Liver (tissue), 9 donors: ENCODE data around the gene BRD1. TPM values are rescaled to one million over a fixed set of nuclear protein-coding genes. Genes with fewer than 3 reads are reported as not detected.

Experiments
- DNase-seq: peaks from one replicate; pipeline ENCODE4 v3.0.0-alpha.2; 2017; ENCODE audit warnings: low spot score
- H3K27ac ChIP-seq, 2 donors: one replicate each; pipeline ENCODE4 v1.7.0; 2013; ENCODE audit warnings: inconsistent platforms in 2 of 2, low read length in 2 of 2, control low read depth in 1 of 2, low read depth in 1 of 2, mild to moderate bottlenecking in 1 of 2
- H3K27me3 ChIP-seq, 4 donors: one replicate each; pipeline versions ENCODE4 v1.6.1 to v1.7.0; 2013; ENCODE audit warnings: low read length in 3 of 4, inconsistent platforms in 1 of 4, mild to moderate bottlenecking in 1 of 4, moderate library complexity in 1 of 4; ENCODE audit not compliant: control insufficient read depth in 4 of 4, insufficient read depth in 4 of 4
- H3K36me3 ChIP-seq, 4 donors: one replicate each; pipeline versions ENCODE4 v1.6.1 to v1.7.0; 2013; ENCODE audit warnings: low read length in 3 of 4, mild to moderate bottlenecking in 3 of 4, low read depth in 1 of 4, moderate library complexity in 1 of 4; ENCODE audit not compliant: control insufficient read depth in 4 of 4, insufficient read depth in 3 of 4
- H3K4me1 ChIP-seq, 4 donors: one replicate each; pipeline versions ENCODE4 v1.6.1 to v1.7.0; 2013; ENCODE audit warnings: low read length in 3 of 4, mild to moderate bottlenecking in 3 of 4, moderate library complexity in 1 of 4; ENCODE audit not compliant: control insufficient read depth in 4 of 4, insufficient read depth in 4 of 4
- H3K4me3 ChIP-seq, 3 donors: one replicate each; pipeline versions ENCODE4 v1.6.1 to v1.7.0; 2013; ENCODE audit warnings: low read length in 3 of 3, control low read depth in 1 of 3, low read depth in 1 of 3, mild to moderate bottlenecking in 1 of 3
- H3K9ac ChIP-seq, 2 donors: one replicate each; pipeline ENCODE4 v1.7.0; 2013; ENCODE audit warnings: low read length in 2 of 2, mild to moderate bottlenecking in 2 of 2, moderate library complexity in 2 of 2, control low read depth in 1 of 2, low read depth in 1 of 2
- H3K9me3 ChIP-seq, 4 donors: one replicate each; pipeline versions ENCODE4 v1.6.1 to v1.7.0; 2013; ENCODE audit warnings: low read length in 3 of 4; ENCODE audit not compliant: control insufficient read depth in 4 of 4
- EGR1 ChIP-seq, 2 donors: IDR thresholded peaks; 2 replicates each; pipeline ENCODE4 v1.6.1; 2016 to 2018; ENCODE audit warnings: antibody characterized with exemption in 2 of 2, low read depth in 2 of 2
- FOXA1 ChIP-seq: IDR thresholded peaks from 2 replicates; pipeline ENCODE4 v1.6.1; 2016; ENCODE audit warnings: antibody characterized with exemption
- FOXA2 ChIP-seq: IDR thresholded peaks from 2 replicates; pipeline ENCODE4 v1.6.1; 2016; ENCODE audit warnings: antibody characterized with exemption
- GABPA ChIP-seq, 2 donors: IDR thresholded peaks in 1 of 2; conservative IDR thresholded peaks in 1 of 2; 2 replicates each; pipeline ENCODE4 v1.6.1; 2016; ENCODE audit warnings: antibody characterized with exemption in 2 of 2, mild to moderate bottlenecking in 1 of 2, moderate library complexity in 1 of 2
- HNF4A ChIP-seq, 2 donors: conservative IDR thresholded peaks; 2 replicates each; pipeline ENCODE4 v1.6.1; 2016; ENCODE audit warnings: antibody characterized with exemption in 2 of 2, mild to moderate bottlenecking in 2 of 2
- HNF4G ChIP-seq: IDR thresholded peaks from 2 replicates; pipeline ENCODE4 v1.6.1; 2016; ENCODE audit warnings: antibody characterized with exemption
- JUND ChIP-seq, 2 donors: IDR thresholded peaks; 2 replicates each; pipeline ENCODE4 v1.6.1; 2016; ENCODE audit warnings: antibody characterized with exemption in 2 of 2
- NR2F2 ChIP-seq: IDR thresholded peaks from 2 replicates; pipeline ENCODE4 v1.6.1; 2016; ENCODE audit warnings: antibody characterized with exemption
- RAD21 ChIP-seq, 2 donors: IDR thresholded peaks; 2 replicates each; pipeline ENCODE4 v1.6.1; 2016; ENCODE audit warnings: antibody characterized with exemption in 2 of 2, mild to moderate bottlenecking in 2 of 2
- SP1 ChIP-seq: IDR thresholded peaks from 2 replicates; pipeline ENCODE4 v1.6.1; 2018; ENCODE audit warnings: antibody characterized with exemption, mild to moderate bottlenecking
- YY1 ChIP-seq: IDR thresholded peaks from 2 replicates; pipeline ENCODE4 v1.6.1; 2016; ENCODE audit warnings: antibody characterized with exemption, mild to moderate bottlenecking
- WGBS: extraction: QIAGEN DNeasy Blood & Tissue Kit; methylation state at CpG from one replicate; pipeline ENCODE4 v1.1.7; 2013; 5-methylcytosine and 5-hydroxymethylcytosine counted together
- polyA plus RNA-seq, 2 donors: library from polyadenylated mRNA; stranded (reverse) in 1 of 2; unstranded in 1 of 2; fragments of 200-250 nt in 1 of 2; fragments of >200 nt in 1 of 2; fragmentation: Nextera tagmentation in 1 of 2; extraction: Ambion mirVana in 1 of 2; gene quantifications; one replicate each; pipeline versions ENCODE4 v1.2.1 to v1.2.3, GENCODE V29; 2013 to 2015
- total RNA-seq, 2 donors: library from RNA; depleted of rRNA; stranded (reverse); fragments of >200 nt; gene quantifications; one replicate each; pipeline ENCODE4 v1.2.3, GENCODE V29; 2014
- TF ChIP-seq, protein P1 (sequence below): IDR thresholded peaks from 2 replicates; pipeline ENCODE4 v1.6.1; 2016; ENCODE audit warnings: antibody characterized with exemption
- TF ChIP-seq, protein P2 (sequence below): IDR thresholded peaks from 2 replicates; pipeline ENCODE4 v1.6.1; 2016; ENCODE audit warnings: antibody characterized with exemption
- TF ChIP-seq, protein P3 (sequence below): IDR thresholded peaks from 2 replicates; pipeline ENCODE4 v1.6.1; 2016; ENCODE audit warnings: antibody characterized with exemption, mild to moderate bottlenecking
- TF ChIP-seq, protein P4 (sequence below): IDR thresholded peaks from 2 replicates; pipeline ENCODE4 v1.6.1; 2016; ENCODE audit warnings: antibody characterized with exemption
- donor health status: healthy.
- donor health status: healthy.
- donor health status: healthy.
- donor health status: healthy.
- donor health status: healthy.

BRD1 gene
- total and polyA plus RNA-seq, 4 donors, result 3.3 to 20.7 (median 11.6) TPM

DNA sequence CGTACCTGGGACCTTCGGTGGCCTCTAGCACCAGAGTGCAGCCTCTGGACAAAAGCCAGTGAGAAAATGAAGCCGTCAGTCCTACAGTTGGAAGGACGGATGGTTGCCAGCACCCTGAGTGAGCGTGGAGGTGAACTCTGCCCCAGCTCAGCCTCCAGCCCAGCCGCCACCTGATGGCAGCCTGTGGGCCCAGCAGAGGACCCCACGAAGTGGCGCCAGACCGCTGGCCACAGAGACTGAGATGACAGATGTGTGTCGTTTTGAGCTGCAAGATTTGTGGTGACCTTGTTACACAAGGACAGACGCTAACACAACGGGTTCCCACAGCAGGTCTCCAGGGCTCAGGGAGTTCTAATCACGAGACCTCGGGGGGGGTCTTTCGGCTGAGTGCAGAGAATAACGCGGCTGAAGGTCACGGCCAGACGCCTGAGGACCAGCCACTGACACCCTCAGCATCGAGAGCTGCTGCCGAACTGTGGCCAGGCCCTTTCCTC, 75.0 kb downstream of the BRD1 start:
- no peak for DNase-seq
- Histone ChIP-seq H3K27me3 (peaks cover 0 to 2% (median 0%) of the 10 kb centered on the region in 4 donors), H3K9ac (no peak overlapping the region), H3K27ac (no peak overlapping the region), H3K4me3 (no peak overlapping the region), H3K9me3 (peaks cover 0 to 3% (median under 1%) of the 10 kb centered on the region in 4 donors), H3K4me1 (no peaks in the 10 kb centered on the region), H3K36me3 (no peaks in the 10 kb centered on the region)
- TF ChIP-seq RAD21 (IDR thresholded peaks at IDR 0.05) (no peak), GABPA (IDR thresholded peaks at IDR 0.05 in 1 of 2, conservative IDR thresholded peaks at IDR 0.05 in 1 of 2) (no peak), FOXA2 (no peak), EGR1 (IDR thresholded peaks at IDR 0.05; ENCODE audit: low read depth in 2 of 2) (no peak), FOXA1 (no peak), JUND (IDR thresholded peaks at IDR 0.05) (no peak), SP1 (no peak), HNF4A (conservative IDR thresholded peaks at IDR 0.05) (no peak), NR2F2 (no peak), YY1 (no peak), HNF4G (no peak)
- TF ChIP-seq, protein P1, sequence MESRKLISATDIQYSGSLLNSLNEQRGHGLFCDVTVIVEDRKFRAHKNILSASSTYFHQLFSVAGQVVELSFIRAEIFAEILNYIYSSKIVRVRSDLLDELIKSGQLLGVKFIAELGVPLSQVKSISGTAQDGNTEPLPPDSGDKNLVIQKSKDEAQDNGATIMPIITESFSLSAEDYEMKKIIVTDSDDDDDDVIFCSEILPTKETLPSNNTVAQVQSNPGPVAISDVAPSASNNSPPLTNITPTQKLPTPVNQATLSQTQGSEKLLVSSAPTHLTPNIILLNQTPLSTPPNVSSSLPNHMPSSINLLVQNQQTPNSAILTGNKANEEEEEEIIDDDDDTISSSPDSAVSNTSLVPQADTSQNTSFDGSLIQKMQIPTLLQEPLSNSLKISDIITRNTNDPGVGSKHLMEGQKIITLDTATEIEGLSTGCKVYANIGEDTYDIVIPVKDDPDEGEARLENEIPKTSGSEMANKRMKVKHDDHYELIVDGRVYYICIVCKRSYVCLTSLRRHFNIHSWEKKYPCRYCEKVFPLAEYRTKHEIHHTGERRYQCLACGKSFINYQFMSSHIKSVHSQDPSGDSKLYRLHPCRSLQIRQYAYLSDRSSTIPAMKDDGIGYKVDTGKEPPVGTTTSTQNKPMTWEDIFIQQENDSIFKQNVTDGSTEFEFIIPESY, result no peak
- TF ChIP-seq, protein P2, sequence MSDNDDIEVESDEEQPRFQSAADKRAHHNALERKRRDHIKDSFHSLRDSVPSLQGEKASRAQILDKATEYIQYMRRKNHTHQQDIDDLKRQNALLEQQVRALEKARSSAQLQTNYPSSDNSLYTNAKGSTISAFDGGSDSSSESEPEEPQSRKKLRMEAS, result no peak
- TF ChIP-seq, protein P3, sequence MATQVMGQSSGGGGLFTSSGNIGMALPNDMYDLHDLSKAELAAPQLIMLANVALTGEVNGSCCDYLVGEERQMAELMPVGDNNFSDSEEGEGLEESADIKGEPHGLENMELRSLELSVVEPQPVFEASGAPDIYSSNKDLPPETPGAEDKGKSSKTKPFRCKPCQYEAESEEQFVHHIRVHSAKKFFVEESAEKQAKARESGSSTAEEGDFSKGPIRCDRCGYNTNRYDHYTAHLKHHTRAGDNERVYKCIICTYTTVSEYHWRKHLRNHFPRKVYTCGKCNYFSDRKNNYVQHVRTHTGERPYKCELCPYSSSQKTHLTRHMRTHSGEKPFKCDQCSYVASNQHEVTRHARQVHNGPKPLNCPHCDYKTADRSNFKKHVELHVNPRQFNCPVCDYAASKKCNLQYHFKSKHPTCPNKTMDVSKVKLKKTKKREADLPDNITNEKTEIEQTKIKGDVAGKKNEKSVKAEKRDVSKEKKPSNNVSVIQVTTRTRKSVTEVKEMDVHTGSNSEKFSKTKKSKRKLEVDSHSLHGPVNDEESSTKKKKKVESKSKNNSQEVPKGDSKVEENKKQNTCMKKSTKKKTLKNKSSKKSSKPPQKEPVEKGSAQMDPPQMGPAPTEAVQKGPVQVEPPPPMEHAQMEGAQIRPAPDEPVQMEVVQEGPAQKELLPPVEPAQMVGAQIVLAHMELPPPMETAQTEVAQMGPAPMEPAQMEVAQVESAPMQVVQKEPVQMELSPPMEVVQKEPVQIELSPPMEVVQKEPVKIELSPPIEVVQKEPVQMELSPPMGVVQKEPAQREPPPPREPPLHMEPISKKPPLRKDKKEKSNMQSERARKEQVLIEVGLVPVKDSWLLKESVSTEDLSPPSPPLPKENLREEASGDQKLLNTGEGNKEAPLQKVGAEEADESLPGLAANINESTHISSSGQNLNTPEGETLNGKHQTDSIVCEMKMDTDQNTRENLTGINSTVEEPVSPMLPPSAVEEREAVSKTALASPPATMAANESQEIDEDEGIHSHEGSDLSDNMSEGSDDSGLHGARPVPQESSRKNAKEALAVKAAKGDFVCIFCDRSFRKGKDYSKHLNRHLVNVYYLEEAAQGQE, result no peak
- TF ChIP-seq, protein P4, sequence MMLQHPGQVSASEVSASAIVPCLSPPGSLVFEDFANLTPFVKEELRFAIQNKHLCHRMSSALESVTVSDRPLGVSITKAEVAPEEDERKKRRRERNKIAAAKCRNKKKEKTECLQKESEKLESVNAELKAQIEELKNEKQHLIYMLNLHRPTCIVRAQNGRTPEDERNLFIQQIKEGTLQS, result no peak
- WGBS, result 47% methylated on average over 21 of the region's 21 CpGs

DNA sequence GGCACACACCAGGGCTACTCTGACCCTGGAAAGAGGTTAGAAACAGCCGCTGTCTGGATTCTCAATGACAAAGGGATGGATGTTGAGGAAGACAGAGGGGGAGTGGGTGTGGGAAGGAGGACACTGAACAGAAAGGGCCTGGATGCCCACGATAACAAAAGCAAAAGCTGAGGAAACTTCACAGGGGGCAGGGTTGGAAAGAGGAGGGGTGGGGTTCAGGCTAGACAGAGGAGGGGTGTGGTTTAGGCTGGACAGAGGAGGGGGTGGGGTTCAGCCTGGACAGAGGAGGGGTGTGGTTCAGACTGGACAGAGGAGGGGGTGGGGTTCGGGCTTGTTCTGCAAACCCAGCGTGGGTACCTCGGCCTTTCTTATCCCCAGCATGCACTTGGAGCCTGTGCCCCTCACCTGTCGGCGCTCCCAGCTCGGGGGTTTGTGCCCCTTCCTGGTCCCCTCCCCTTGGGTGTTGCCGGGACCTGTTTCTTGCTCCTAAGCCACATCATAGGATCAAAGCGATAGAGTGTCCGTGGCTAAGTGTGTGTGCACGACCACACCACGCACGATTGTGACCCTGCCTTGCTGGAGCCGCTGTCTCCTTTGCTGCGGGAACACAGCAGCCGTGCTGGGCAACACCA, 75.6 kb downstream of the BRD1 start:
- TF ChIP-seq, protein P2, result no peak
- no peak for TF ChIP-seq EGR1 (IDR thresholded peaks at IDR 0.05; ENCODE audit: low read depth in 2 of 2)
- no peak for TF ChIP-seq JUND (IDR thresholded peaks at IDR 0.05)
- TF ChIP-seq FOXA2, result no peak
- TF ChIP-seq HNF4G, result no peak

More for the DNA sequence above, 75.6 kb downstream of the BRD1 start:
- no peak for DNase-seq
- Histone ChIP-seq H3K36me3 (no peaks in the 10 kb centered on the region), H3K9me3 (peaks cover 0 to 8% (median 3%) of the 10 kb centered on the region in 4 donors), H3K4me3 (no peak overlapping the region), H3K9ac (no peak overlapping the region), H3K4me1 (no peaks in the 10 kb centered on the region), H3K27ac (no peak overlapping the region), H3K27me3 (peaks cover 0 to 2% (median 0%) of the 10 kb centered on the region in 4 donors)
- 80% methylated on average over 17 of the region's 17 CpGs for WGBS
